ENCODE measurements around the gene CD276. TPM values are rescaled to one million over a fixed set of nuclear protein-coding genes. Genes with fewer than 3 reads are reported as not detected.

Gene CD276
- polyA plus RNA-seq, 1 experiment, result 107 TPM

DNA sequence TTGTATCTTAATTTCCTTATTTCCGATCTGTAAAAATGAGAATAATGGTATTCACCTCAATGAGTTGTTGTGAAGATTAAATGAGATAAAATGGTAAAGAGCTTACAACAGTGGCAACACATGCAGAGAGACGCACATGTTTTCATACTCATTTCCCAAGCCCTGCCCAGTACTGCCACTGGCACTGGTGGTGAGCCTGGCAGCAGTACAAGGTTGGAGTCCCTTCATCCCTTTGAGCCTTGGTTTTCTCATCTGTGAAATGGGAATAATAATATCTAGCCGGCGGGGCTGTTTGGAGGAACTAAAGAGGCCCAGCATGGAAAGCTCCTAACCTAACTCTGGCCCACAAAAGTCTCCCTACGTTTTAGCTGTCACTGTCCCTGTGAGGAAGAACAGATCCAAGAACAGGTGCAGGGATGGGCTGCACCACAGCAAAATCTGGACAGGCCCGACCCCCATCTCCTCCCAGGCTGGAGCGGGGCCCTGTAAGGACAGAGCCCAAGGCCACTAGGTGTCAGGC lies 866 bp upstream of the CD276 start:
- ChIA-PET POLR2A (interaction anchor here (0.5 kb wide), 1 partner anchor 47 kb away, joined by 6 read pairs; no protein-coding TSS in a partner anchor), CTCF (interaction anchor here (0.7 to 13.9 kb wide), 9 partner anchors 9 to 399 kb away, joined by 3 to 316 read pairs (median 4); no protein-coding TSS in a partner anchor)
- no peak for DNase-seq (ENCODE audit: low read depth)
- Histone ChIP-seq H3K27me3 (ENCODE audit: control insufficient read depth, insufficient read depth, low read length) (no peaks in the 10 kb centered on the region), H3K36me3 (ENCODE audit: control insufficient read depth, insufficient read depth, low read length) (no peaks in the 10 kb centered on the region), H3K4me3 (ENCODE audit: low read depth, low read length) (peak overlapping the region; percentile 90)
- TF ChIP-seq, protein P1, sequence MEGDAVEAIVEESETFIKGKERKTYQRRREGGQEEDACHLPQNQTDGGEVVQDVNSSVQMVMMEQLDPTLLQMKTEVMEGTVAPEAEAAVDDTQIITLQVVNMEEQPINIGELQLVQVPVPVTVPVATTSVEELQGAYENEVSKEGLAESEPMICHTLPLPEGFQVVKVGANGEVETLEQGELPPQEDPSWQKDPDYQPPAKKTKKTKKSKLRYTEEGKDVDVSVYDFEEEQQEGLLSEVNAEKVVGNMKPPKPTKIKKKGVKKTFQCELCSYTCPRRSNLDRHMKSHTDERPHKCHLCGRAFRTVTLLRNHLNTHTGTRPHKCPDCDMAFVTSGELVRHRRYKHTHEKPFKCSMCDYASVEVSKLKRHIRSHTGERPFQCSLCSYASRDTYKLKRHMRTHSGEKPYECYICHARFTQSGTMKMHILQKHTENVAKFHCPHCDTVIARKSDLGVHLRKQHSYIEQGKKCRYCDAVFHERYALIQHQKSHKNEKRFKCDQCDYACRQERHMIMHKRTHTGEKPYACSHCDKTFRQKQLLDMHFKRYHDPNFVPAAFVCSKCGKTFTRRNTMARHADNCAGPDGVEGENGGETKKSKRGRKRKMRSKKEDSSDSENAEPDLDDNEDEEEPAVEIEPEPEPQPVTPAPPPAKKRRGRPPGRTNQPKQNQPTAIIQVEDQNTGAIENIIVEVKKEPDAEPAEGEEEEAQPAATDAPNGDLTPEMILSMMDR (IDR thresholded peaks at IDR 0.05; ENCODE audit: insufficient read depth, low read depth, low read length), result peak; percentile 53

DNA sequence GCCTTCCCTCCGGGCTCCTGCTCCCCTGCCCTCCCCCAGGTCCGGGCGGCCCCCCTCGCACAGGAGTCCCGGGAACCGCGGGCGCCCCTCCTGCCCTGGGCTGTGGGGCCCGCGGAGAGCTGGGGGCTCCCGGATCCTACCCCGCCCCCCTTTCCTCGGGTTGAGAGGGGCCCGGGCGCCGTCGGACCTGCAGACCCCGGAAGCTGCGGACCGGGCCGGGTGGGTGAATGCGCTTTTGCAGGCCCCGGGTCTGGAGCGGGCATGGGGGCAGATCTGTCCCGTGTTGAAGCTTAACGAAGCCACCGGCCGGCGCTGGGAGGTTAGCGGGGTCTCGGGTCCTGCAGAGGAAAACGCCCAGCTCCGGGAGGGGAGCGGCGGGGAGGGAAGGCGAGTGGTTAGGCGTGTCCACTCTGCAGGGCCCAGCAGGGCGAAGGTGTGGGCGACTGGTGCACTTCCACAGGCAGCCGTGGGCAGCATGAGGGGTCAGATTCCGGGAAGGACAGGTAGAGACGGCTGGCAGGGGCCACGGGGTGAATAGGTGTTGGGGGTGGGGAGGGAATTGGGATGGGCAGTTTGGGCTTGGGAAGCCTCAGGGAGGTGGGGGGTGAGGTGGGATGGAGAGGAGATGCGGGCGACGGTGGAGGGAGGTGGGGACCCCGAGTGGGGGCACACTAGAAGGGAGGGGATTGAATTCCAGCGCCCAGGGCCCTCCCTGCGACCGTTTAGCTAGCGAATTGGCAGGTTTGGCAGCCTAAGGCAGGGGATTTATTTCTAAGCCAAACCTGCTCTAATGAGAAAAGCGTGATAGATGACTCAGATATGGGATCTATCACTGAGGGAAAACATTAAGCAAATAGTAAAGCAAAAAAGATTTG lies 635 bp downstream of the CD276 start:
- TF ChIP-seq, protein P1 (IDR thresholded peaks at IDR 0.05; ENCODE audit: insufficient read depth, low read depth, low read length), result no peak
- Histone ChIP-seq H3K27me3 (ENCODE audit: control insufficient read depth, insufficient read depth, low read length) (no peaks in the 10 kb centered on the region), H3K36me3 (ENCODE audit: control insufficient read depth, insufficient read depth, low read length) (no peaks in the 10 kb centered on the region), H3K4me3 (ENCODE audit: low read depth, low read length) (peak overlapping the region; percentile 90)
- DNase-seq (ENCODE audit: low read depth), result no peak
- CTCF ChIA-PET, result interaction anchor here (0.8 to 13.9 kb wide), 5 partner anchors 17 to 400 kb away, joined by 3 to 316 read pairs (median 5); partner anchors contain the start of gene NPTN
- POLR2A ChIA-PET, result no interaction called here

DNA sequence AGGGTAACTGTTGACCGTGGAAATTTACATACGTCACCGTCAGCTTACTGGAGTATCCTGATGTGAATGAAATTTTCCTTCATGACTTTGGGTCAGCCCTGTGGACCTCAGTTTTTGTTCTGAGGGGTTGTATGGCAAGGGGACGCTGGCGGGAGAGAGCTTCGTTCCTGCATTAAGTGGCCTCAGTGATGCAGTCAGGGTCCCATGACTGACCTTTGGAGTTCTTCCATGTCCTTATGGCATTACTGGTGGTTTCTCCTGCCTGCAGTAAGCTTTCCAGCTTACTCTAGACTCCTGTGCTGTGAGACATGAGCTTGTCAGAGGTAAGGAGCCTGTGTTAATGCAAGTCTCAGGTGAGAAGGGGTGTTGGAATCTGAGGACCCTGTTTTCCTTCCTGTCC lies 1.8 kb downstream of the CD276 start:
- peak overlapping the region; percentile 90 for H3K4me3 ChIP-seq (ENCODE audit: low read depth, low read length)
- TF ChIP-seq, protein P1 (IDR thresholded peaks at IDR 0.05; ENCODE audit: insufficient read depth, low read depth, low read length), result no peak
- no peak for DNase-seq (ENCODE audit: low read depth)
- no peaks in the 10 kb centered on the region for H3K27me3 ChIP-seq (ENCODE audit: control insufficient read depth, insufficient read depth, low read length)
- CTCF ChIA-PET, result interaction anchor here (1.0 to 13.9 kb wide), 7 partner anchors 8 to 54 kb away, joined by 3 to 316 read pairs (median 5); no protein-coding TSS in a partner anchor
- POLR2A ChIA-PET, result interaction anchor here (1.3 kb wide), 1 partner anchor 11 kb away, joined by 4 read pairs; no protein-coding TSS in a partner anchor
- H3K36me3 ChIP-seq (ENCODE audit: control insufficient read depth, insufficient read depth, low read length), result no peaks in the 10 kb centered on the region

DNA sequence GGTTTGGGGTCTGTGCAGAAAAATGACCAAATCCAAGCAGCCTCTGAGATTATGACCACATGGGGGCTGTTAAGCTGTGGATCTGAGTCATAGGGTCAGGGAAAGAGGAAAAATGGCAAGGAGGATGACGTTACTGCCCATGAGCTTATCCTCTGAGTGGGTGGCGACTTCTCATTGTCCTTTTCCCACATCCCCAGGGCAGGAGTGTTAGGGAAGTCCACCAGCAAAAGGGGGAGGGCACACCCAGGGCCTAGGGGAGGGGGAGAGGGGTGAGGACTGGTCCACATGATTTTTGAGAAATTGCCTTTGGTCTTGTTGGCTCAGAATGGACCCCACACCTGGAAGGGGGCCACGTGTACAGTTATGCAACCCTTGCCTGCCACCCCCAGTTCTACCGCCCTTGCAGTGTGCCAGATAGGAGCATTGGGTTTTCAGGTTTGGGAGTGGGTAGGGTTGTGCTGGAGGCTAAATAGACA lies 2.6 kb downstream of the CD276 start:
- DNase-seq (ENCODE audit: low read depth), result no peak
- POLR2A ChIA-PET, result interaction anchor here (0.6 to 1.3 kb wide), 2 partner anchors 10 to 55 kb away, joined by 3 to 4 read pairs; no protein-coding TSS in a partner anchor
- H3K36me3 ChIP-seq (ENCODE audit: control insufficient read depth, insufficient read depth, low read length), result no peaks in the 10 kb centered on the region
- no peaks in the 10 kb centered on the region for H3K27me3 ChIP-seq (ENCODE audit: control insufficient read depth, insufficient read depth, low read length)
- CTCF ChIA-PET, result interaction anchor here (0.6 to 13.9 kb wide), 9 partner anchors 9 to 186 kb away, joined by 3 to 316 read pairs (median 3); no protein-coding TSS in a partner anchor
- TF ChIP-seq, protein P1 (IDR thresholded peaks at IDR 0.05; ENCODE audit: insufficient read depth, low read depth, low read length), result no peak
- H3K4me3 ChIP-seq (ENCODE audit: low read depth, low read length), result no peak overlapping the region

DNA sequence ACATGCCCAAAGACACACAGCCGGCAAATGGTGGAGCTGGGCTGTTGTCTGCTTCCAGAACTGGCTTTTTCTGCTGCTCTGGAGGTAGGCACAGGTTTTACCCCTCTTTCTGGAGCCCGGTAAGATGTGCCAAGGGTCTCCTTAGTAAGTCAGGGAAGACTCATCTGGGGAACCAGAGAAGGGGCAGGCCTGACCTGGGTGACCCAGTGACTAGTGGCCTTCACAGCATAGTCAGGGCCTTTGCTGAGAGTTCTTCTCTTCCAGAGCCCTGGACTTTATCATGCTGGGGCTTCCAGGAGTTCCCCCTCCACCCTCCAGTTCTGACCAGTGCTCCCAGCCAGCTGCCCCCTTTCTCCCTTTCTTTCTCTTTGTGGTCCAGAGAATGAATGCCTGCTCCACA lies 3.2 kb downstream of the CD276 start:
- ChIA-PET CTCF (interaction anchor here (0.6 to 13.9 kb wide), 4 partner anchors 9 to 82 kb away, joined by 3 to 316 read pairs (median 10); no protein-coding TSS in a partner anchor), POLR2A (interaction anchor here (0.6 to 1.3 kb wide), 2 partner anchors 10 to 55 kb away, joined by 3 to 4 read pairs; no protein-coding TSS in a partner anchor)
- H3K27me3 ChIP-seq (ENCODE audit: control insufficient read depth, insufficient read depth, low read length), result no peaks in the 10 kb centered on the region
- H3K4me3 ChIP-seq (ENCODE audit: low read depth, low read length), result no peak overlapping the region
- no peaks in the 10 kb centered on the region for H3K36me3 ChIP-seq (ENCODE audit: control insufficient read depth, insufficient read depth, low read length)
- TF ChIP-seq, protein P1 (IDR thresholded peaks at IDR 0.05; ENCODE audit: insufficient read depth, low read depth, low read length), result no peak
- DNase-seq (ENCODE audit: low read depth), result no peak

Measured in BJ (cell line).